Caco-2 (cell line): ENCODE measurements around the gene PLAU. TPM values are rescaled to one million over a fixed set of nuclear protein-coding genes. Genes with fewer than 3 reads are reported as not detected.

Source experiments
- BruUV-seq: library from RNA; stranded (reverse); fragments of 400-500 nt; replicated peaks from 2 replicates; lab custom pipeline; 2021; lab: Mats Ljungman, UMichigan
- CTCF ChIA-PET: fragments of 300-600 bp; sonication (Branson Sonifier 250); formaldehyde crosslinking; loops from one replicate; lab custom pipeline; 2022; ENCODE audit warnings: antibody characterized with exemption; lab: Charles Lee
- POLR2A ChIA-PET: fragments of 300-600 bp; sonication (Branson Sonifier 250); formaldehyde crosslinking; loops from one replicate; lab custom pipeline; 2022; ENCODE audit warnings: antibody characterized with exemption; lab: Charles Lee
- DNase-seq, 2 experiments: peaks; one replicate each; pipeline versions ENCODE4 v3.0.0 to v3.0.0-alpha.2; 2020 to 2022
- H3K27me3 ChIP-seq: replicated peaks from 2 replicates; pipeline ENCODE4 v1.6.0; 2011; ENCODE audit warnings: low read length; ENCODE audit not compliant: control insufficient read depth, insufficient read depth
- H3K36me3 ChIP-seq: 2 replicates; pipeline ENCODE4 v1.5.1; 2011; ENCODE audit warnings: low read length; ENCODE audit not compliant: control insufficient read depth, insufficient read depth
- H3K4me1 ChIP-seq: fragments of 250-450 bp; sonication (Bioruptor Pico); 2 replicates; pipeline ENCODE4 v1.5.1; 2020; ENCODE audit warnings: mild to moderate bottlenecking
- H3K4me3 ChIP-seq: 2 replicates; pipeline ENCODE4 v1.5.1; 2011; ENCODE audit warnings: low read depth, mild to moderate bottlenecking, control low read depth, low read length
- H3K9me3 ChIP-seq: fragments of 250-450 bp; sonication (Bioruptor Pico); 2 replicates; pipeline ENCODE4 v1.5.1; 2020; ENCODE audit warnings: mild to moderate bottlenecking, moderate library complexity
- H3K27ac Mint-ChIP-seq: one replicate; pipeline ENCODE4 v1.8.0; 2022; ENCODE audit warnings: mixed read lengths; ENCODE audit not compliant: unreplicated experiment
- H3K27me3 Mint-ChIP-seq: one replicate; pipeline ENCODE4 v1.8.0; 2022; ENCODE audit warnings: mixed read lengths; ENCODE audit not compliant: insufficient read depth, unreplicated experiment
- H3K36me3 Mint-ChIP-seq: one replicate; pipeline ENCODE4 v1.8.0; 2022; ENCODE audit warnings: mild to moderate bottlenecking, mixed read lengths; ENCODE audit not compliant: insufficient read depth, unreplicated experiment
- H3K4me1 Mint-ChIP-seq: one replicate; pipeline ENCODE4 v1.8.0; 2022; ENCODE audit warnings: low read depth, mixed read lengths; ENCODE audit not compliant: unreplicated experiment
- H3K4me3 Mint-ChIP-seq: one replicate; pipeline ENCODE4 v1.8.0; 2022; ENCODE audit warnings: mild to moderate bottlenecking, moderate library complexity, mixed read lengths; ENCODE audit not compliant: unreplicated experiment
- H3K9me3 Mint-ChIP-seq: one replicate; pipeline ENCODE4 v1.8.0; 2022; ENCODE audit warnings: mixed read lengths; ENCODE audit not compliant: unreplicated experiment
- intact Hi-C: fragments of 100-400 bp; cut with micrococcal nuclease; formaldehyde crosslinking; loops from one replicate; pipeline ENCODE4 v1.10.0; 2022; ENCODE audit not compliant: unreplicated experiment
- total RNA-seq: library from RNA; stranded (reverse); gene quantifications from 2 replicates; pipeline ENCODE4 v1.2.3, GENCODE V29; 2022
- TF ChIP-seq, protein P1 (sequence below), 2 experiments: fragments of 200-600 bp in 1 of 2; IDR thresholded peaks; 1 replicate in 1 of 2; 2 replicates in 1 of 2; pipeline versions ENCODE4 v1.5.1 to v1.8.0; 2011 to 2022; ENCODE audit warnings: antibody characterized with exemption in 1 of 2, control low read depth in 1 of 2, inconsistent platforms in 1 of 2, low read depth in 1 of 2, low read length in 1 of 2, mild to moderate bottlenecking in 1 of 2, moderate library complexity in 1 of 2; ENCODE audit not compliant: insufficient read depth in 1 of 2, severe bottlenecking in 1 of 2, unreplicated experiment in 1 of 2

PLAU gene
- total RNA-seq, 1 experiment from 2014 or later, result 1.2 TPM

DNA sequence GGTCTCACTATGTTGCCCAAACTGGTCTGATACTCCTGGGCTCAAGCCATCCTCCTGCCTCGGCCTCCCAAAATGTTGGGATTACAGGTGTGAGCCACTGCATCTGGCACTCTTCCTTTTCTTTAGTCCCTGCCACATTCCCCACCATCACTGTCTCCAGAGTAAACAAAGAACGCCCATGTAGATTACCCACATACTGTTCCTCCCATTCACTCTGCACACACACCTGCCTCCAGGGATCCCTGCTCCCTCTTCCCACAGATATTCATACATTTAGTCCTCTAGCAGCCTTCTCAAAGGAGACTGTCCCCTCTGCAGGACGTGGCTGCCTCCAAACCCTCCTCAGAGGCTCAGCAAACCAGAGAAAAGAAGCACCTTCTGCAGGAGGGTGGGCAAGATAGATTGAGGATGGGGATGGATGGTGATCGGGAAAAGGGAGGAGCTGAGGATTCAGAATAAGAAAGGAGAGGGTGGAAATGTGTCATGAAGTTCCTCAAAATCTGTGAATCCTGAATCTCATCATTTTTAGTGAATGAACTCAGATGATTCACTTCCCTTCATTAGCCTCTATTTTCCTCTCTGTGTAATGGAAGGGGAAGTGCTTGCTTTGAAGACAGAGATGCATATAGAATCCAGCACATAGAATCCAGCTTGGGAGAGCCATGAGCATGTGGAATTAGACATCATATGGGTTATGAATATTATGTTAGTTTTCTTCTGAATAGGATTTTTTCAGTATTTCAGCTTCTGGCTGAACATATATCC is 5.5 kb upstream of the PLAU start:
- TF ChIP-seq, protein P1, sequence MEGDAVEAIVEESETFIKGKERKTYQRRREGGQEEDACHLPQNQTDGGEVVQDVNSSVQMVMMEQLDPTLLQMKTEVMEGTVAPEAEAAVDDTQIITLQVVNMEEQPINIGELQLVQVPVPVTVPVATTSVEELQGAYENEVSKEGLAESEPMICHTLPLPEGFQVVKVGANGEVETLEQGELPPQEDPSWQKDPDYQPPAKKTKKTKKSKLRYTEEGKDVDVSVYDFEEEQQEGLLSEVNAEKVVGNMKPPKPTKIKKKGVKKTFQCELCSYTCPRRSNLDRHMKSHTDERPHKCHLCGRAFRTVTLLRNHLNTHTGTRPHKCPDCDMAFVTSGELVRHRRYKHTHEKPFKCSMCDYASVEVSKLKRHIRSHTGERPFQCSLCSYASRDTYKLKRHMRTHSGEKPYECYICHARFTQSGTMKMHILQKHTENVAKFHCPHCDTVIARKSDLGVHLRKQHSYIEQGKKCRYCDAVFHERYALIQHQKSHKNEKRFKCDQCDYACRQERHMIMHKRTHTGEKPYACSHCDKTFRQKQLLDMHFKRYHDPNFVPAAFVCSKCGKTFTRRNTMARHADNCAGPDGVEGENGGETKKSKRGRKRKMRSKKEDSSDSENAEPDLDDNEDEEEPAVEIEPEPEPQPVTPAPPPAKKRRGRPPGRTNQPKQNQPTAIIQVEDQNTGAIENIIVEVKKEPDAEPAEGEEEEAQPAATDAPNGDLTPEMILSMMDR (IDR thresholded peaks at IDR 0.05; ENCODE audit: insufficient read depth in 1 of 2, low read depth in 1 of 2, low read length in 1 of 2, severe bottlenecking in 1 of 2, unreplicated experiment in 1 of 2), result no peak
- Mint-ChIP-seq H3K27ac (no peak overlapping the region), H3K36me3 (no peaks in the 10 kb centered on the region), H3K9me3 (no peaks in the 10 kb centered on the region), H3K4me1 (peaks cover 32% of the 10 kb centered on the region), H3K4me3 (no peak overlapping the region), H3K27me3 (no peaks in the 10 kb centered on the region)
- Histone ChIP-seq H3K4me1 (peaks cover 49% of the 10 kb centered on the region), H3K4me3 (no peak overlapping the region), H3K36me3 (no peaks in the 10 kb centered on the region), H3K27me3 (no peaks in the 10 kb centered on the region), H3K9me3 (no peaks in the 10 kb centered on the region)
- no TSS peak for BruUV-seq
- ChIA-PET CTCF (no interaction called here), POLR2A (no interaction called here)
- DNase-seq, result no peak
- intact Hi-C loops, result no loop called here

DNA sequence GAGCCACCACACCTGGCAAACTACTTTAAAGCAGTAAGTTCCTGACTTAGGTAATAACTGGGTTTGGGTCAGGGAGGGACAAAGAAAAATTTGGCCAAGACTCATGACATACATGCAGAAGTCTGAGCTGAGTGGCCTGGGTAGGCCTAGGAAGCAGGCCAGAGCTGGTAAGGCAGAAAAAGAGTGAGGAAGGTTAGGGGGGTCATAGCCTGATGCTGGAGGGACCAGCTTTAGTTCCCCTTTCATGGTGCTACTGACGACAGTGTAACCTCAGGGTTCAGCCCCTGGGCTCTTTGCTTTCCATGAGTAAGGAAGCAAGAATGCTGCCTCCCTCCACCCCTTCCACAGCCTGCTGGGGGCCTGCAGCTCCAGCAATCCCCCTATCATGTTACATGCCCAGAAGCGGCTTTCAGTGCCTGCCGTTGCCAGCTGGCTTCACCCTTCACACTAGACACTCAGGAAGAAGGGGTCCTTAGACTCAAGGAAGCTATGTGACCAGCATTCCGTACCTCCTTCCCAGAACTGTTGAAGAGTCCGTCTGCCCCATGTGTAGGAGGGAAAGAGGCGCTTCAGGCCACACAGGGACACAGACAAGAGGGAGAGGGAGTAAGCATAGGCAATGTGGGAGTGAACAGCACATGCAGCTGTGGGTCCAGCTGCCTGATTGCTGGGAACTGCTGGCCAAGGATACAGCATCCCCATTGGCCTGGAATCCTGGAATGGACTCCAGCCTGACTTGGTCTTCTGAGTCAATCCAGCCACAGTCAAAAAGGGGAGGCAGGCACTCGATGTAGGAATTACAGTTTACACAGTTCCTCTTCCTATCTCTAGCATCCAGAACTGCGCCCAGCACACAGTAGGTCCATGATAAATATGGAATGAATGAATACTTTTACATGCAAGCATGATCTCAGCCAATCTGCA is 4.1 kb upstream of the PLAU start:
- Mint-ChIP-seq H3K27ac (peak overlapping the region; percentile 85), H3K4me3 (no peak overlapping the region), H3K9me3 (no peaks in the 10 kb centered on the region), H3K4me1 (peaks cover 33% of the 10 kb centered on the region), H3K27me3 (no peaks in the 10 kb centered on the region), H3K36me3 (peaks cover 4% of the 10 kb centered on the region)
- no peaks in the 10 kb centered on the region; the same call in 1 of the 2 replicates for H3K27me3 ChIP-seq
- ChIA-PET POLR2A (no interaction called here), CTCF (interaction anchor here (0.7 to 1.3 kb wide), 3 partner anchors 34 to 151 kb away, joined by 3 to 6 read pairs (median 4); no protein-coding TSS in a partner anchor)
- intact Hi-C loops, result no loop called here
- peaks cover 45% of the 10 kb centered on the region for H3K4me1 ChIP-seq
- H3K4me3 ChIP-seq, result no peak overlapping the region
- no peaks in the 10 kb centered on the region for H3K9me3 ChIP-seq
- TF ChIP-seq, protein P1 (IDR thresholded peaks at IDR 0.05; ENCODE audit: insufficient read depth in 1 of 2, low read depth in 1 of 2, low read length in 1 of 2, severe bottlenecking in 1 of 2, unreplicated experiment in 1 of 2), result no peak
- BruUV-seq, result no TSS peak
- DNase-seq, result peak; percentile 56 to 77
- H3K36me3 ChIP-seq, result no peaks in the 10 kb centered on the region

DNA sequence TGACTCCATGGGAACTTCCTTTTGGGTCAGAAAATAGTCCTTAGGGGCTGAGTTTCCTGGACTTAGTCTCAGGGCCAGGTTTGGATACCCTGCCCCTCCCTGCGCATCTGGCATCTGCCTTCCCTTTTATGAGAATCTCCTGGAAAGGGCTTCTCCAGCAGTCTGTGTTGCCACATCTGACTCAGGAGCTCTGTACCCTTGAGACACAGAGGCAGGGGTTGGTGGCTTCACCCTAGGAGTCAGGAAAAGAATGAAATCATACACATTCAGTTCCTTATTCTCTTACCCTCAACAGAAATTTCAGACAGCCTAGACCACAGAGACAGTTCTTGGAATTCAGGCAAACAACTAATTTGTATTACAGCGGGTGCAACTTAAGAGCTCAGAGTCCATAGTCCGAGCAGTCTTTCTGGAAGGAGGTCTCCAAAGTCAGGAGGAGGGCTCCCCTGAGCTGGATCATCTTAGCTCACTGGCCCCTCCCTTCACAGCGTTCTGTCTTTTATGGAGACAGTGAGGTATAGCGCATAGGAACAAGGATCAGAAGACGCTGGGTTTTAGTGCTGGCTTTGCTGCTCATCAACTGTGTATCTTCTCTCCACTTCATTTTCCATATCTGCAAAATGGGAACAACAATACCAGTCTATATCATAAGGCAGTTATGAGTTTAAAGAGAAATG is 3.0 kb upstream of the PLAU start:
- ChIA-PET CTCF (interaction anchor here (0.9 kb wide), 1 partner anchor 33 kb away, joined by 3 read pairs; no protein-coding TSS in a partner anchor), POLR2A (no interaction called here)
- H3K9me3 ChIP-seq, result no peaks in the 10 kb centered on the region
- peaks cover 4% of the 10 kb centered on the region for H3K36me3 Mint-ChIP-seq
- H3K27ac Mint-ChIP-seq, result no peak overlapping the region
- no peaks in the 10 kb centered on the region; the same call in 1 of the 2 replicates for H3K27me3 ChIP-seq
- no peak overlapping the region for H3K4me3 Mint-ChIP-seq
- BruUV-seq, result no TSS peak
- no peak overlapping the region for H3K4me3 ChIP-seq
- intact Hi-C loops, result no loop called here
- DNase-seq, result no peak
- no peaks in the 10 kb centered on the region for H3K27me3 Mint-ChIP-seq
- TF ChIP-seq, protein P1 (IDR thresholded peaks at IDR 0.05; ENCODE audit: insufficient read depth in 1 of 2, low read depth in 1 of 2, low read length in 1 of 2, severe bottlenecking in 1 of 2, unreplicated experiment in 1 of 2), result no peak
- H3K4me1 ChIP-seq, result peaks cover 45% of the 10 kb centered on the region
- no peaks in the 10 kb centered on the region for H3K36me3 ChIP-seq
- no peaks in the 10 kb centered on the region for H3K9me3 Mint-ChIP-seq
- H3K4me1 Mint-ChIP-seq, result peaks cover 26% of the 10 kb centered on the region
